NCI-H82 treated with DMSO at 0.1 percent for 48 hours (cell line): Measurements from ENCODE around the gene EGFL6.

ENCODE experiments used
- DNase-seq: peaks from one replicate; lab custom pipeline; 2025; ENCODE audit not compliant: unreplicated experiment; lab: John Stamatoyannopoulos, UW

EGFL6 gene

DNA sequence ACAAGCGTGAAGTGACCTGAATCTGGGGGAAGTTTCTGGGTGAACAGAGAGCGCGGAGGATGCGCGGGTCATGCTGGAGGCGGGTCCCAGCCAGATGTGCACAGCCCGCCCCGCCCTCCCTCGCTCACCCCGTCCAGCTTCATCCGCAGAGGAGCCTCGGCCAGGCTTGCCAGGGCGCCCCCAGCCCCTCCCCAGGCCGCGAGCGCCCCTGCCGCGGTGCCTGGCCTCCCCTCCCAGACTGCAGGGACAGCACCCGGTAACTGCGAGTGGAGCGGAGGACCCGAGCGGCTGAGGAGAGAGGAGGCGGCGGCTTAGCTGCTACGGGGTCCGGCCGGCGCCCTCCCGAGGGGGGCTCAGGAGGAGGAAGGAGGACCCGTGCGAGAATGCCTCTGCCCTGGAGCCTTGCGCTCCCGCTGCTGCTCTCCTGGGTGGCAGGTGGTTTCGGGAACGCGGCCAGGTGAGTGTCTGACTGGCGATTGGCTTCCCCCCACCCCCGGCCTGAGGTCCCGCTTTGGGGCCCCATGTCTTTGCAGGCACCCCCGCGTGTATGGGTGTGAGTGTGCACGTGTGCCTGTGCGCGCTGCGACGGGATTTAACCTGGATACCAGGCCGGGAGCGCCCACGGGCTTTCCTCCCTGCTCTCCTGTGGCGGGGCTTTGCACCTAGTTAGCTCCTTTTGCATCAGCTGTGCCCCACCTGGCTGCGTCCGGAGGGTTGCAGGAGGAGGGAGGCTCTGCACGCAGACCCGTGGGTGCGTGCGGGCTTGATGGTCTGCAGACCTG is at the start of gene EGFL6:
Gene EGFL6, plus strand, starts transcription at position 123 of the 782 bp plus-strand sequence. Its CDS starts 261 bp downstream, at position 384.
- DNase-seq: no peak

DNA sequence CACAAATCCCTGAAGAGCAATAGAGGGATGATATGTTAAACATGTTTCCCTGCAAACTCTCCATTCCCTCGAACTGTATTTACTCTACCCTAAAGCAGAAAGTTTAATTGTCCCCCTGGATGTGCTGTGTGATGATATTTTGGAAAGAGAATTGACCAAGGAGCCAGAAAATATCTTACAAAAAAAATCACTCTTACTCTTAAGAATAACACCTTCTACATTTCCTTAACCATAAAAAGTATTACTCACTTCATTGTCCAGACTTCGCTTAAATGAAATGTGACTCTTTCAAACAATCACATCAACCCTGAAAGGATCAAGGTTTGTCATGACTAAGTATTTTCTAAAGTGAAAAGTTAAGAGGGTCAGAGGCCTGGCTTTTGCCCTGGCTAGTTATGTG is 49.0 kb upstream of the EGFL6 start:
- DNase-seq: no peak

GRCh38 chrX:13520936-13521335 is 48.5 kb upstream of the EGFL6 start:
- no peak for DNase-seq

DNA sequence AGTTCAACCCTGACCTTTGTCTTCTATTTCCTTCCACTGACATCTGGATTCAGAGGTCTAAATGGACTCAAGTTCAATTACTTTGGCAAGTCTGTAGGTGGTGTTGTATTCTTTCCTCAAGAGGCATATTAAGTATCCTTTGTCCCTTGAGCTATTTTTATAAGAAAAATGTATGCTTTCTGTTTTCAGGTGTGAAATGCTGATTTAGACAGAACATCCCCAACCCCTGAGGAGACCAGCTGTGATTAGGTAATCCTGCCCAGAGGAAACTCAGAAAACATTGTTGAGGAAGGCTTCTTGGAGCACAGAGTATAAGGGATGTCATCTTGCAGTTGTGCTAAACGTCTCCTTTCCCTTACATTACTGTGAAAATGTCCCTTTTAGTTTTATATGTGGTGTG is 46.6 kb upstream of the EGFL6 start:
- no peak for DNase-seq

DNA sequence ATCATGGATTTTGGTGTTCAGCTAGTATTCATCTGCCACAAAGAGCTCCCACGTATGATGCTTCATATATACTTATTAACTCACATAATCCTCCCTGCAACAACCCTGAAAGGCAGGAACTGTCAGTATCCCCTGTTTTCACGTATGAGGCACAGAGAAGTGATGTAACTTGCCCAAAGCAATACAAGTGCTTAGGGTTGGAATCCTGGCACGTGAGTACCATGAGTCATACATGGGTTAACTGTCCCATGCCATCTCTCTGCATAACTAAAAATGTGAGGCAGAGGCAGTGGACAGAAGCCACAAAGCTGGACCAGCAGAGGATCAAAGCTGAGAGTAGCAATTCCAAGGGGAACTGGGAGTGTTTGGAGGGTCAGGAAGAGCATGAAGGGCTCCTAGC is 35.7 kb upstream of the EGFL6 start:
- DNase-seq: no peak

- DNase-seq: no peak
Observed at GRCh38 chrX:13535376-13536165, 33.8 kb upstream of the EGFL6 start.

- DNase-seq: no peak
Observed at GRCh38 chrX:13536551-13536950, 32.9 kb upstream of the EGFL6 start.

- no peak for DNase-seq
Observed at GRCh38 chrX:13538414-13538813, 31.0 kb upstream of the EGFL6 start.

GRCh38 chrX:13540602-13541001 is 28.8 kb upstream of the EGFL6 start:
- no peak for DNase-seq

- DNase-seq: no peak
Observed at GRCh38 chrX:13545726-13546125, 23.7 kb upstream of the EGFL6 start.

GRCh38 chrX:13547671-13548070 is 21.7 kb upstream of the EGFL6 start:
- DNase-seq: no peak

DNA sequence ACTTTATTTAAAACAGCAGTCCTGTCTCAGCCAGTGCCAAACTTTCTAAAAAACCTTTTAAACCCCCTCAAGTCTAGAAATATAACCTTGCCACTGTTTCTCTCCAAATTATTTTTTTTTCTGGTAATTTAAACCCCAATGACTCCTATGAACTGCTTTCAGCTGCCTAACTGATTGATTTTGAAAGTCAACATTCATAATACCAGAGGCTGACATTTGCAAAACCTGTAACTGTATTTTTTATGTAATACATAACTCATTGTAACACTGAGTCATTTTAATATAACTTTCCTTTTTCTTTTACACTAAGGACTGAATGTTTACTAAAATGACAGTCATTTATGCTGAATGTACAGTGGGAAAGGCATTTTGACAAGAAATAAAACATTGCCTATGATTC is 19.1 kb upstream of the EGFL6 start:
- no peak for DNase-seq

DNA sequence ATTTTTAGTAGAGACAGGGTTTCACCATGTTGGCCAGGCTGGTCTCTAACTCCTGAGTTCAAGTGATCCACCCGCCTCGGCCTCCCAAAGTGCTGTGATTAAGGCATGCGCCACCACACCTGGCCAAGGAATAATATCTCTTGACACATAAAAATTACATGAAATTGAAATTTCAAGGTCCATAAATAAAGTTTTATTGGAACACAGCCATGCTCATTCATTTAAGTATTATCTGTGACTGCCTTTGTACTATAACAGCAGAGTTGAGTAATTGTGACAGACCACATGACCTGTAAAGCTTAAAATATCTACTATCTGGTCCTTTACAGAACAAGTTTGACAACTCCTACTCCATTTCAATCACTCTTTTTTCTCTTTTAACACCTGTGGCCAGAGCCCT is 17.8 kb upstream of the EGFL6 start:
- no peak for DNase-seq

DNA sequence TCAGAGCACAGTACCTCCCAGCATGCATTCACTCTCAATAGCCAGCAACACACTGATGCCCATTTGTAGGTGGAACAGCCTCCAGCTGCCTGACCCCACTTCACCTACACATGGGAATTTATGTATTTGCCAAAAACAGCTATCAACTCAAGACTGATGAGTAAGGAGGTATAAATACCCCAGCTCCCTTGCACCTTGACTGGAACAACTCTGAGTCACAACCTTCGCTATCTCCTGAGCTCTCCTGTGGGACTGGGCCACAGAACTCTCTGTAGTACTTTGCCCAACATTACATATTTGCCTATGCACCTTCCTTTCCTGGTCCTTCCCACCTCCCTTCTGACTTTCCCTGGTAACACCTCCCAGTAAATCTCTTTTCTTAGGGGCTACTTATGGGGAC is 16.5 kb upstream of the EGFL6 start:
- DNase-seq: no peak

DNA sequence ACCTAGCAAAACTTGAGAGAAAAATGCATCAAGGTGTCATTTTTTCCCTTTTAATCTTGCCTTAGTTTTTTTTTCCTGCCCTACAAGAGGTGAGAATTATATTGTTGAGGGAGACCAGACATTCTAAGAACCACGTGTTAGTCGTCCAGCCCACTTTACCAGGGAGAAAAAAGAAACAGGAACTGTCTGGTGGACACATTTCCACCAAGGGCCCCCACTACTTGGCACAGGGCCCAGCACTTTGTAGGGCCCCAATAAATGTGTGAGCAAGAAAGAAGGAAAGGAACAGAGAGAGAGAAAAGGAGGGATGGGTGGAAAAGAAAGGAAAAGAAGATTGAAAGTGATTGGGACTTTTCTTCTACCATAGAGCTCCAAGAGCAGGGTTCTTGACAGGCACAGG is 3.9 kb upstream of the EGFL6 start:
- no peak for DNase-seq

- DNase-seq: no peak
Observed at GRCh38 chrX:13570261-13570605, 832 bp downstream of the EGFL6 start.

GRCh38 chrX:13571136-13571535 is 1.7 kb downstream of the EGFL6 start:
- DNase-seq: no peak

DNA sequence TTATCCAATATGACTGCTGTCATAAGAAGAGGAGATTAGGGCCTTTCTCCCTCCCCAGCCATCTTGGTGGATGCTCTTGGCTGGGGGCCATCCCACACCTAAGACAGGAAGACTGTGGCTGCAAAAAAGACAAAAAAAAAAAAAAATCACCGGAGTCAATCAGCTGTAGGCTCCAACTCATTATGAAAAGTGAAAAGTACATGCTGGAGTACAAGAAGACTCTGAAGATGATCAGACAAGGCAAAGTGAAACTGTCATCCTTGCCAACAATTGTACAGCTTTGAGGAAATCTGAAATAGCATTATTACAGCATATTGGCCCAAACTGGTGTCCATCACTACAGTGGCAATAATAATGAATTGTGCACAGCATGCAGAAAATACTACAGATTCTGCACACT is 5.2 kb downstream of the EGFL6 start:
- DNase-seq: no peak

- no peak for DNase-seq
Observed at GRCh38 chrX:13579661-13580060, 10.3 kb downstream of the EGFL6 start.

DNA sequence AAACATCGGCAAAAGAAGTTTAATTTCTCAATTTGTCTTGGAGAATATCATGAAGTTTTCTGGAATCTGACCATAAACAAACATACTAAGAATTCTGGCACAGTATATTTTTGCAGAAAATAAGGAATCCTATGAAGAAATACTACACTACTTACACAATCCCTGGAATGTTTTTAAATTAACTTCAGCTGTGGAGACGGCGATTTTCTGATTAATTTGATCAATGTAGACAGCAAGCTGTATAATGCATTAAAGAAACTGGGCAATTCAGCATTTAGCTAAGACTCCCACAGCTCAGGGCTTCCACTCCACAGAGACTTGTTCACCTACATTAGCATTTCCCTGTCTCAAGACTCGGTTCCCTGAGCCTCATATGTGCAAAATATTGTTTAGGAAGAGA is 12.2 kb downstream of the EGFL6 start:
- no peak for DNase-seq

- DNase-seq: no peak
Observed at GRCh38 chrX:13587786-13588477, 18.5 kb downstream of the EGFL6 start.

GRCh38 chrX:13590207-13590606 is 20.8 kb downstream of the EGFL6 start:
- no peak for DNase-seq
